ENCODE results near the gene TTC23. TPM values are rescaled to one million over a fixed set of nuclear protein-coding genes. Genes with fewer than 3 reads are reported as not detected.

Gene TTC23
- total RNA-seq, 2 donors from 2014 or later: 0.67 to 2.5 TPM

GRCh38 chr15:99168601-99169580 lies 80.5 kb downstream of the TTC23 start:
- Mint-ChIP-seq H3K36me3 (ENCODE audit: low read depth) (no peaks in the 10 kb centered on the region), H3K27me3 (no peaks in the 10 kb centered on the region), H3K9me3 (no peaks in the 10 kb centered on the region), H3K27ac (peak overlapping the region; percentile 23), H3K4me3 (no peak overlapping the region), H3K4me1 (no peaks in the 10 kb centered on the region)
- no peak for ATAC-seq (replicated peaks)

- Mint-ChIP-seq H3K9me3 (no peaks in the 10 kb centered on the region), H3K36me3 (ENCODE audit: low read depth) (no peaks in the 10 kb centered on the region), H3K27me3 (no peaks in the 10 kb centered on the region), H3K27ac (no peak overlapping the region), H3K4me3 (no peak overlapping the region), H3K4me1 (no peaks in the 10 kb centered on the region)
- ATAC-seq (replicated peaks): no peak
These were observed 81.7 kb downstream of the TTC23 start for GRCh38 chr15:99167640-99168039.

GRCh38 chr15:99167201-99167600 lies 82.2 kb downstream of the TTC23 start:
- H3K36me3 Mint-ChIP-seq (ENCODE audit: low read depth): no peaks in the 10 kb centered on the region
- no peaks in the 10 kb centered on the region for H3K9me3 Mint-ChIP-seq
- no peaks in the 10 kb centered on the region for H3K27me3 Mint-ChIP-seq
- no peak for ATAC-seq (replicated peaks)
- no peaks in the 10 kb centered on the region for H3K4me1 Mint-ChIP-seq
- H3K4me3 Mint-ChIP-seq: no peak overlapping the region
- H3K27ac Mint-ChIP-seq: no peak overlapping the region

- Mint-ChIP-seq H3K27ac (no peak overlapping the region), H3K4me1 (no peaks in the 10 kb centered on the region), H3K9me3 (no peaks in the 10 kb centered on the region), H3K4me3 (no peak overlapping the region), H3K36me3 (ENCODE audit: low read depth) (no peaks in the 10 kb centered on the region), H3K27me3 (no peaks in the 10 kb centered on the region)
- no peak for ATAC-seq (replicated peaks)
These were observed 83.3 kb downstream of the TTC23 start for GRCh38 chr15:99165956-99166689.

- Mint-ChIP-seq H3K9me3 (no peaks in the 10 kb centered on the region), H3K27me3 (no peaks in the 10 kb centered on the region), H3K4me3 (no peak overlapping the region), H3K4me1 (no peaks in the 10 kb centered on the region), H3K36me3 (ENCODE audit: low read depth) (no peaks in the 10 kb centered on the region), H3K27ac (no peak overlapping the region)
- ATAC-seq (replicated peaks): no peak
These were observed 84.2 kb downstream of the TTC23 start for GRCh38 chr15:99165020-99165790.

GRCh38 chr15:99164119-99164518 lies 85.3 kb downstream of the TTC23 start:
- ATAC-seq (replicated peaks): no peak
- no peaks in the 10 kb centered on the region for H3K4me1 Mint-ChIP-seq
- H3K9me3 Mint-ChIP-seq: no peaks in the 10 kb centered on the region
- H3K4me3 Mint-ChIP-seq: no peak overlapping the region
- no peaks in the 10 kb centered on the region for H3K36me3 Mint-ChIP-seq (ENCODE audit: low read depth)
- H3K27ac Mint-ChIP-seq: no peak overlapping the region
- no peaks in the 10 kb centered on the region for H3K27me3 Mint-ChIP-seq

- H3K4me1 Mint-ChIP-seq: no peaks in the 10 kb centered on the region
- H3K27ac Mint-ChIP-seq: no peak overlapping the region
- H3K27me3 Mint-ChIP-seq: no peaks in the 10 kb centered on the region
- no peak for ATAC-seq (replicated peaks)
- no peak overlapping the region for H3K4me3 Mint-ChIP-seq
- no peaks in the 10 kb centered on the region for H3K36me3 Mint-ChIP-seq (ENCODE audit: low read depth)
- H3K9me3 Mint-ChIP-seq: no peaks in the 10 kb centered on the region
These were observed 85.9 kb downstream of the TTC23 start for GRCh38 chr15:99163271-99164062.

GRCh38 chr15:99158626-99159412 lies 90.6 kb downstream of the TTC23 start:
- Mint-ChIP-seq H3K36me3 (ENCODE audit: low read depth) (no peaks in the 10 kb centered on the region), H3K4me3 (no peak overlapping the region), H3K27me3 (no peaks in the 10 kb centered on the region), H3K9me3 (no peaks in the 10 kb centered on the region), H3K4me1 (no peaks in the 10 kb centered on the region), H3K27ac (no peak overlapping the region)
- ATAC-seq (replicated peaks): no peak

GRCh38 chr15:99157456-99157855 lies 91.9 kb downstream of the TTC23 start:
- H3K27me3 Mint-ChIP-seq: no peaks in the 10 kb centered on the region
- ATAC-seq (replicated peaks): no peak
- no peaks in the 10 kb centered on the region for H3K9me3 Mint-ChIP-seq
- H3K36me3 Mint-ChIP-seq (ENCODE audit: low read depth): no peaks in the 10 kb centered on the region
- H3K4me3 Mint-ChIP-seq: no peak overlapping the region
- H3K27ac Mint-ChIP-seq: no peak overlapping the region
- no peaks in the 10 kb centered on the region for H3K4me1 Mint-ChIP-seq

- ATAC-seq (replicated peaks): no peak
- Mint-ChIP-seq H3K27ac (no peak overlapping the region), H3K9me3 (no peaks in the 10 kb centered on the region), H3K36me3 (ENCODE audit: low read depth) (no peaks in the 10 kb centered on the region), H3K4me1 (no peaks in the 10 kb centered on the region), H3K4me3 (no peak overlapping the region), H3K27me3 (no peaks in the 10 kb centered on the region)
These were observed 93.4 kb downstream of the TTC23 start for GRCh38 chr15:99155961-99156443.

- Mint-ChIP-seq H3K27me3 (no peaks in the 10 kb centered on the region), H3K4me1 (no peaks in the 10 kb centered on the region), H3K36me3 (ENCODE audit: low read depth) (no peaks in the 10 kb centered on the region), H3K4me3 (no peak overlapping the region), H3K9me3 (no peaks in the 10 kb centered on the region), H3K27ac (no peak overlapping the region)
- ATAC-seq (replicated peaks): no peak
These were observed 95.1 kb downstream of the TTC23 start for GRCh38 chr15:99154271-99154670.

- H3K27me3 Mint-ChIP-seq: no peaks in the 10 kb centered on the region
- no peak for ATAC-seq (replicated peaks)
- H3K27ac Mint-ChIP-seq: no peak overlapping the region
- no peak overlapping the region for H3K4me3 Mint-ChIP-seq
- H3K9me3 Mint-ChIP-seq: no peaks in the 10 kb centered on the region
- H3K4me1 Mint-ChIP-seq: no peaks in the 10 kb centered on the region
- no peaks in the 10 kb centered on the region for H3K36me3 Mint-ChIP-seq (ENCODE audit: low read depth)
These were observed 96.3 kb downstream of the TTC23 start for GRCh38 chr15:99153026-99153535.

- ATAC-seq (replicated peaks): no peak
- no peaks in the 10 kb centered on the region for H3K4me1 Mint-ChIP-seq
- no peak overlapping the region for H3K4me3 Mint-ChIP-seq
- no peaks in the 10 kb centered on the region for H3K36me3 Mint-ChIP-seq (ENCODE audit: low read depth)
- H3K27ac Mint-ChIP-seq: no peak overlapping the region
- no peaks in the 10 kb centered on the region for H3K27me3 Mint-ChIP-seq
- no peaks in the 10 kb centered on the region for H3K9me3 Mint-ChIP-seq
These were observed 98.2 kb downstream of the TTC23 start for GRCh38 chr15:99151156-99151555.
